GM13977 (cell line): ENCODE data around the gene ZNF236.

Experiments used
- DNase-seq: peaks from one replicate; pipeline ENCODE4 v3.0.0; 2012; ENCODE audit warnings: low spot score
- CTCF ChIP-seq: IDR thresholded peaks from 2 replicates; pipeline ENCODE4 v1.5.1; 2012; ENCODE audit warnings: mild to moderate bottlenecking, control low read depth; ENCODE audit not compliant: insufficient read depth; ENCODE audit errors: extremely low read depth, missing control alignments
- in situ Hi-C: fragments of 300-500 bp; cut with MboI; formaldehyde crosslinking; loops from one replicate; pipeline ENCODE4 v1.12.0; 2022; ENCODE audit warnings: low sequenced_read_pairs, low pct_unique_long_range_greater_than_20kb, mixed read lengths, inconsistent platforms; ENCODE audit not compliant: unreplicated experiment

ZNF236 gene

GRCh38 chr18:76885001-76885400 is 62.6 kb downstream of the ZNF236 start:
- no peak for DNase-seq
- no peak for TF ChIP-seq CTCF
- in situ Hi-C loops: no loop called here

GRCh38 chr18:76886112-76886511 is 63.8 kb downstream of the ZNF236 start:
- no peak for DNase-seq
- in situ Hi-C loops: no loop called here
- no peak for TF ChIP-seq CTCF

- in situ Hi-C loops: no loop called here
- DNase-seq: no peak
- TF ChIP-seq CTCF: no peak
These were observed 66.8 kb downstream of the ZNF236 start for GRCh38 chr18:76889091-76889699.

GRCh38 chr18:76892832-76893231 is 70.5 kb downstream of the ZNF236 start:
- in situ Hi-C loops: no loop called here
- TF ChIP-seq CTCF: no peak
- no peak for DNase-seq

GRCh38 chr18:76894566-76895346 is 72.4 kb downstream of the ZNF236 start:
- in situ Hi-C loops: no loop called here
- no peak for TF ChIP-seq CTCF
- no peak for DNase-seq

- in situ Hi-C loops: no loop called here
- DNase-seq: no peak
- no peak for TF ChIP-seq CTCF
These were observed 73.1 kb downstream of the ZNF236 start for GRCh38 chr18:76895498-76895897.
